ENCODE results near the gene CPNE8.

DNA sequence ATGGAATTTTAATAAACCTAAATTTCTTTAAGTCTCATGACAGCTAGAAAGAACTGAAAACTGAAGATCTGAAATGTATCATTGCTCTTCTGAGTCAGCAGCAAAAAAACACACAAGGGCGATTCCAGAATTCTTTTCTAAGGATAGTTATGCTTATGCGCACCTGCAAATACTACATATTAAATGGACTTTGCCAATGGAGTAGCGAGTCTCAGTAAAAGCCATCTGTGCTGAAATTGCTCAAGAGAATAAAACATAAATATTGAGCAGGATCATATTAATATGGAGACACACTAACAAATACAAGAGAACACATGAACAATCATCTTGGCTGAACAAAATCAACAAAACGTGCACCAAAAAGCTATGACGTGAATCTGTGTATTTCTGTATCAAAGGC is 73.7 kb downstream of the CPNE8 start:
- TF ChIP-seq, protein P1, sequence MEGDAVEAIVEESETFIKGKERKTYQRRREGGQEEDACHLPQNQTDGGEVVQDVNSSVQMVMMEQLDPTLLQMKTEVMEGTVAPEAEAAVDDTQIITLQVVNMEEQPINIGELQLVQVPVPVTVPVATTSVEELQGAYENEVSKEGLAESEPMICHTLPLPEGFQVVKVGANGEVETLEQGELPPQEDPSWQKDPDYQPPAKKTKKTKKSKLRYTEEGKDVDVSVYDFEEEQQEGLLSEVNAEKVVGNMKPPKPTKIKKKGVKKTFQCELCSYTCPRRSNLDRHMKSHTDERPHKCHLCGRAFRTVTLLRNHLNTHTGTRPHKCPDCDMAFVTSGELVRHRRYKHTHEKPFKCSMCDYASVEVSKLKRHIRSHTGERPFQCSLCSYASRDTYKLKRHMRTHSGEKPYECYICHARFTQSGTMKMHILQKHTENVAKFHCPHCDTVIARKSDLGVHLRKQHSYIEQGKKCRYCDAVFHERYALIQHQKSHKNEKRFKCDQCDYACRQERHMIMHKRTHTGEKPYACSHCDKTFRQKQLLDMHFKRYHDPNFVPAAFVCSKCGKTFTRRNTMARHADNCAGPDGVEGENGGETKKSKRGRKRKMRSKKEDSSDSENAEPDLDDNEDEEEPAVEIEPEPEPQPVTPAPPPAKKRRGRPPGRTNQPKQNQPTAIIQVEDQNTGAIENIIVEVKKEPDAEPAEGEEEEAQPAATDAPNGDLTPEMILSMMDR (IDR thresholded peaks at IDR 0.05) = no peak
- no peak for TF ChIP-seq EZH2 (IDR thresholded peaks at IDR 0.05; ENCODE audit: borderline replicate concordance, insufficient read depth, low read depth, low read length, poor library complexity, severe bottlenecking)

All from B cell (primary cell).